HepG2 (cell line): ENCODE data around the gene SLC16A3. TPM values are rescaled to one million over a fixed set of nuclear protein-coding genes. Genes with fewer than 3 reads are reported as not detected.

Experiments used
- BRD4 ChIP-seq: sonication (generic); formaldehyde crosslinking; IDR thresholded peaks from 2 replicates; pipeline ENCODE4 v1.4.0; 2020; ENCODE audit warnings: missing genetic modification reagents
- GZF1 ChIP-seq: sonication (generic); formaldehyde crosslinking; IDR thresholded peaks from 2 replicates; pipeline ENCODE4 v1.5.1; 2020; ENCODE audit warnings: mild to moderate bottlenecking, missing genetic modification reagents
- HIC2 ChIP-seq: sonication (generic); formaldehyde crosslinking; IDR thresholded peaks from 2 replicates; pipeline ENCODE4 v1.9.0; 2022; ENCODE audit warnings: low read depth, missing genetic modification reagents
- NR2F6 ChIP-seq, 2 experiments: IDR thresholded peaks; 2 replicates each; pipeline ENCODE4 v1.6.1; 2016; ENCODE audit warnings: antibody characterized with exemption in 1 of 2, mild to moderate bottlenecking in 1 of 2
- PAF1 ChIP-seq: IDR thresholded peaks from 2 replicates; pipeline ENCODE4 v1.6.1; 2016; ENCODE audit warnings: missing genetic modification reagents, missing compliant biosample characterization
- POLR2AphosphoS5 ChIP-seq: IDR thresholded peaks from 2 replicates; pipeline ENCODE4 v1.6.1; 2012; ENCODE audit warnings: low read depth, low read length
- PRDM10 ChIP-seq: sonication (generic); formaldehyde crosslinking; IDR thresholded peaks from 2 replicates; pipeline ENCODE4 v1.4.0; 2020; ENCODE audit warnings: low read depth, missing genetic modification reagents
- RBM22 ChIP-seq: fragments of 200-400 bp; formaldehyde crosslinking; optimal IDR thresholded peaks from 2 replicates; pipeline ENCODE3; 2017; ENCODE audit warnings: mild to moderate bottlenecking, low read length, moderate library complexity
- RFX5 ChIP-seq: IDR thresholded peaks from 2 replicates; pipeline ENCODE4 v1.6.1; 2011; ENCODE audit warnings: low read depth, low read length, improper control_type of control experiment
- SOX6 ChIP-seq, 2 experiments: fragments of 450-650 bp in 1 of 2; sonication (generic) in 1 of 2; formaldehyde crosslinking in 1 of 2; IDR thresholded peaks; 2 replicates each; pipeline versions ENCODE4 v1.4.0 to v1.6.1; 2017 to 2020; ENCODE audit warnings: antibody characterized with exemption in 1 of 2, mild to moderate bottlenecking in 1 of 2, missing genetic modification reagents in 1 of 2
- ZBTB38 ChIP-seq: sonication (generic); formaldehyde crosslinking; IDR thresholded peaks from 2 replicates; pipeline ENCODE4 v1.5.1; 2020; ENCODE audit warnings: mild to moderate bottlenecking, missing genetic modification reagents
- ZFP37 ChIP-seq: sonication (generic); formaldehyde crosslinking; IDR thresholded peaks from 2 replicates; pipeline ENCODE4 v1.4.0; 2020; ENCODE audit warnings: missing genetic modification reagents, borderline replicate concordance
- ZFP62 ChIP-seq: sonication (generic); formaldehyde crosslinking; IDR thresholded peaks from 2 replicates; pipeline ENCODE4 v1.4.0; 2020; ENCODE audit warnings: missing genetic modification reagents
- ZFP82 ChIP-seq: sonication (generic); formaldehyde crosslinking; IDR thresholded peaks from 2 replicates; pipeline ENCODE4 v1.5.1; 2020; ENCODE audit warnings: mild to moderate bottlenecking, missing genetic modification reagents, borderline replicate concordance
- ZNF276 ChIP-seq: sonication (generic); formaldehyde crosslinking; IDR thresholded peaks from 2 replicates; pipeline ENCODE4 v1.4.0; 2020; ENCODE audit warnings: mild to moderate bottlenecking, low read depth, missing genetic modification reagents
- ZNF326 ChIP-seq: sonication (generic); formaldehyde crosslinking; IDR thresholded peaks from 2 replicates; pipeline ENCODE4 v1.4.0; 2020; ENCODE audit warnings: missing genetic modification reagents, borderline replicate concordance
- ZNF547 ChIP-seq: sonication (generic); formaldehyde crosslinking; IDR thresholded peaks from 2 replicates; pipeline ENCODE4 v1.5.1; 2020; ENCODE audit warnings: mild to moderate bottlenecking, missing genetic modification reagents
- ZNF639 ChIP-seq: conservative IDR thresholded peaks from 2 replicates; pipeline ENCODE4 v1.6.1; 2018; ENCODE audit warnings: missing genetic modification reagents
- ZNF644 ChIP-seq: IDR thresholded peaks from 2 replicates; pipeline ENCODE4 v1.6.1; 2016; ENCODE audit warnings: low read depth
- ZNF703 ChIP-seq: sonication (generic); formaldehyde crosslinking; IDR thresholded peaks from 2 replicates; pipeline ENCODE4 v1.5.1; 2020; ENCODE audit warnings: missing genetic modification reagents, mild to moderate bottlenecking, moderate library complexity, borderline replicate concordance
- ZSCAN29 ChIP-seq: sonication (generic); formaldehyde crosslinking; conservative IDR thresholded peaks from 2 replicates; pipeline ENCODE4 v1.4.0; 2020; ENCODE audit warnings: mild to moderate bottlenecking, missing genetic modification reagents
- polyA plus RNA-seq, 8 experiments: library from polyadenylated mRNA; depleted of rRNA in 3 of 8; stranded (reverse) in 7 of 8; unstranded in 1 of 8; fragments of >200 nt; fragmentation: Illumina TruSeq in 4 of 8; extraction: Trizol in 4 of 8; gene quantifications; 2 replicates each; pipeline versions ENCODE4 v1.2.1 to v1.2.3, GENCODE V29; 2011 to 2016; ENCODE audit warnings: low read depth in 4 of 8, missing spikeins in 1 of 8, mixed read lengths in 1 of 8; ENCODE audit not compliant: insufficient read depth in 1 of 8
- total RNA-seq, 5 experiments: library from RNA; depleted of rRNA; stranded (reverse); fragments of >200 nt; fragmentation: Illumina TruSeq; extraction: Trizol; gene quantifications; 2 replicates each; pipeline ENCODE4 v1.2.3, GENCODE V29; 2016; ENCODE audit warnings: low read depth in 1 of 5

SLC16A3 gene
- total and polyA plus RNA-seq, 2 of the 13 experiments (the other 11 are each of a cell fraction or from before 2014, with no cell fraction given): 242 to 349 TPM

- TF ChIP-seq ZNF703 (CRISPR knock-in tag) (no peak), POLR2AphosphoS5 (peak; percentile 40; the same call in 1 of the 2 replicates), ZNF644 (CRISPR knock-in tag) (no peak), ZFP62 (CRISPR knock-in tag) (no peak), PAF1 (CRISPR knock-in tag) (0 out of 2 replicates have a peak, but pooled peaks have one; percentile 44), ZNF276 (CRISPR knock-in tag) (no peak), ZBTB38 (no peak), HIC2 (CRISPR knock-in tag) (no peak), ZSCAN29 (CRISPR knock-in tag) (no peak), BRD4 (CRISPR knock-in tag) (no peak), GZF1 (CRISPR knock-in tag) (peak; percentile 21; the same call in 1 of the 2 replicates), PRDM10 (CRISPR knock-in tag) (no peak), ZNF326 (peak; percentile 83; the same call in 1 of the 2 replicates), RBM22 (peak; percentile 65), SOX6 (IDR thresholded peaks at IDR 0.05) (no peak), SOX6 (CRISPR knock-in tag; IDR thresholded peaks at IDR 0.05) (no peak), ZFP37 (CRISPR knock-in tag) (no peak), RFX5 (no peak), ZFP82 (CRISPR knock-in tag) (no peak), ZNF547 (CRISPR knock-in tag) (0 out of 2 replicates have a peak, but pooled peaks have one; percentile 15), NR2F6 (IDR thresholded peaks at IDR 0.05) (no peak), NR2F6 (CRISPR knock-in tag; IDR thresholded peaks at IDR 0.05) (no peak), ZNF639 (CRISPR knock-in tag) (no peak)
Measured at GRCh38 chr17:82234211-82235055, 5.6 kb downstream of the SLC16A3 start (continued).
